ENCODE measurements around the gene CENPP. TPM values are rescaled to one million over a fixed set of nuclear protein-coding genes. Genes with fewer than 3 reads are reported as not detected.
"Not testable (repeated sequence)": the region's sequence is repeated elsewhere in the genome, so short reads cannot be mapped to it uniquely, and the experiment has no call there.

Gene CENPP
- total RNA-seq, 4 donors from 2014 or later = 2.9 to 8.3 (median 4.9) TPM

- Histone ChIP-seq H3K36me3 (no peaks in the 10 kb centered on the region), H3K9me3 (no peaks in the 10 kb centered on the region), H3K4me3 (no peak overlapping the region), H3K27me3 (no peaks in the 10 kb centered on the region), H3K27ac (no peak overlapping the region), H3K4me1 (peaks cover 0 to 41% (median 0%) of the 10 kb centered on the region in 3 donors)
- ATAC-seq = no peak
- WGBS, 2 donors (ENCODE audit: low coverage in 1 of 2) = 100% methylated on average over 1 of the region's 2 CpGs
- TF ChIP-seq POLR2A (IDR thresholded peaks at IDR 0.05) (no peak), EP300 (IDR thresholded peaks at IDR 0.05) (no peak), CTCF (IDR thresholded peaks at IDR 0.05) (no peak), POLR2AphosphoS5 (IDR thresholded peaks at IDR 0.05) (no peak)
Measured at GRCh38 chr9:92408747-92409478, 83.2 kb downstream of the CENPP start.

GRCh38 chr9:92411157-92411556 is 85.4 kb downstream of the CENPP start:
- ATAC-seq, H3K9me3 ChIP-seq, H3K27me3 ChIP-seq, H3K4me3 ChIP-seq, H3K36me3 ChIP-seq: not testable (repeated sequence)
- Histone ChIP-seq H3K27ac (peak overlapping the region in 1 of 4 donors; percentile 22), H3K4me1 (peaks cover 0 to 18% (median 0%) of the 10 kb centered on the region in 3 donors)
- 73 to 81% methylated on average over 4 of the region's 4 CpGs for WGBS, 2 donors (ENCODE audit: low coverage in 1 of 2)

- no peak for ATAC-seq
- no peak for TF ChIP-seq POLR2A (IDR thresholded peaks at IDR 0.05)
- TF ChIP-seq CTCF (IDR thresholded peaks at IDR 0.05) = no peak
- no peak for TF ChIP-seq POLR2AphosphoS5 (IDR thresholded peaks at IDR 0.05)
- TF ChIP-seq EP300 (IDR thresholded peaks at IDR 0.05) = no peak
- no peak overlapping the region for H3K27ac ChIP-seq
- H3K36me3 ChIP-seq = no peaks in the 10 kb centered on the region
- H3K9me3 ChIP-seq = no peaks in the 10 kb centered on the region
- H3K27me3 ChIP-seq = no peaks in the 10 kb centered on the region
- H3K4me3 ChIP-seq = no peak overlapping the region
- WGBS, 2 donors (ENCODE audit: low coverage in 1 of 2) = 19 to 32% methylated on average over 1 of the region's 1 CpG
- peaks cover 0 to 8% (median 0%) of the 10 kb centered on the region in 3 donors for H3K4me1 ChIP-seq
Measured at GRCh38 chr9:92414566-92414965, 88.8 kb downstream of the CENPP start.

- WGBS, 2 donors (ENCODE audit: low coverage in 1 of 2) = 55 to 60% methylated on average over 2 of the region's 2 CpGs
- H3K4me1 ChIP-seq = peaks cover 7 to 36% (median 19%) of the 10 kb centered on the region in 3 donors
- H3K27ac ChIP-seq = no peak overlapping the region
- ATAC-seq = no peak
- no peaks in the 10 kb centered on the region for H3K9me3 ChIP-seq
- peak overlapping the region; percentile 21 to 35 for H3K4me3 ChIP-seq
- H3K27me3 ChIP-seq = no peaks in the 10 kb centered on the region
- TF ChIP-seq CTCF (IDR thresholded peaks at IDR 0.05) (no peak), POLR2AphosphoS5 (IDR thresholded peaks at IDR 0.05) (no peak), POLR2A (IDR thresholded peaks at IDR 0.05) (no peak), EP300 (IDR thresholded peaks at IDR 0.05) (no peak)
- H3K36me3 ChIP-seq = no peaks in the 10 kb centered on the region
Measured at GRCh38 chr9:92422611-92423338, 97.0 kb downstream of the CENPP start.

GRCh38 chr9:92423612-92424011 is 97.9 kb downstream of the CENPP start:
- no peaks in the 10 kb centered on the region for H3K36me3 ChIP-seq

More at GRCh38 chr9:92423612-92424011, 97.9 kb downstream of the CENPP start:
- WGBS, 2 donors (ENCODE audit: low coverage in 1 of 2) = 68 to 70% methylated on average over 2 of the region's 2 CpGs
- H3K9me3 ChIP-seq = no peaks in the 10 kb centered on the region
- peaks cover 7 to 36% (median 19%) of the 10 kb centered on the region in 3 donors for H3K4me1 ChIP-seq
- peak overlapping the region in 1 of 4 donors; percentile 65 for H3K27ac ChIP-seq
- TF ChIP-seq POLR2A (IDR thresholded peaks at IDR 0.05) (no peak), CTCF (IDR thresholded peaks at IDR 0.05) (no peak), POLR2AphosphoS5 (IDR thresholded peaks at IDR 0.05) (no peak), EP300 (IDR thresholded peaks at IDR 0.05) (no peak)
- no peak for ATAC-seq
- H3K4me3 ChIP-seq = peak overlapping the region; percentile 24 to 35
- H3K27me3 ChIP-seq = no peaks in the 10 kb centered on the region

Measured in gastroesophageal sphincter (tissue), 4 donors.